Stimulated activated CD8-positive, alpha-beta memory T cell treated with anti-CD3 and anti-CD28 coated beads, Interleukin-12 subunit alpha, Interleukin-12 subunit beta, amount 100 ng/mL, for 4 hours (primary cell): ENCODE measurements around the gene NSMF.
A peak's percentile ranks its signal among the peaks of the same experiment; 100 is the strongest.

Experiments used
- DNase-seq: peaks from one replicate; pipeline ENCODE4 v3.0.0-alpha.2; 2020; ENCODE audit warnings: low read depth

Gene NSMF

GRCh38 chr9:137459152-137459600 is at the start of gene NSMF:
TSS of gene NSMF (minus strand) at chr9:137459334. CDS start at chr9:137459102, 232 bp downstream.
- peak; percentile 92 for DNase-seq

GRCh38 chr9:137506702-137507171 is 47.6 kb upstream of the NSMF start:
- DNase-seq, result no peak

GRCh38 chr9:137506274-137506673 is 47.1 kb upstream of the NSMF start:
- no peak for DNase-seq

GRCh38 chr9:137505421-137506140 is 46.4 kb upstream of the NSMF start:
- DNase-seq, result no peak

GRCh38 chr9:137504432-137504777 is 45.3 kb upstream of the NSMF start:
- no peak for DNase-seq

- DNase-seq, result no peak
These were observed 43.1 kb upstream of the NSMF start for GRCh38 chr9:137502008-137502911.

- DNase-seq, result no peak
These were observed 42.3 kb upstream of the NSMF start for GRCh38 chr9:137501457-137501856.

- no peak for DNase-seq
These were observed 41.7 kb upstream of the NSMF start for GRCh38 chr9:137500666-137501397.

- no peak for DNase-seq
These were observed 40.9 kb upstream of the NSMF start for GRCh38 chr9:137499858-137500661.

GRCh38 chr9:137499416-137499815 is 40.3 kb upstream of the NSMF start:
- no peak for DNase-seq

GRCh38 chr9:137498720-137499150 is 39.6 kb upstream of the NSMF start:
- DNase-seq, result no peak

GRCh38 chr9:137497921-137498719 is 39.0 kb upstream of the NSMF start:
- DNase-seq, result no peak

- DNase-seq, result no peak
These were observed 37.7 kb upstream of the NSMF start for GRCh38 chr9:137496601-137497375.

- no peak for DNase-seq
These were observed 35.6 kb upstream of the NSMF start for GRCh38 chr9:137494550-137495351.

- DNase-seq, result no peak
These were observed 35.0 kb upstream of the NSMF start for GRCh38 chr9:137494104-137494544.

GRCh38 chr9:137493364-137494103 is 34.4 kb upstream of the NSMF start:
- DNase-seq, result no peak

GRCh38 chr9:137492464-137493363 is 33.6 kb upstream of the NSMF start:
- DNase-seq, result no peak
